GM13976 (cell line): ENCODE data around the gene OVOL2.
"Not testable (repeated sequence)": the region's sequence is repeated elsewhere in the genome, so short reads cannot be mapped to it uniquely, and the experiment has no call there.

Experiments used
- DNase-seq: peaks from one replicate; pipeline ENCODE4 v3.0.0; 2012; ENCODE audit warnings: low spot score
- CTCF ChIP-seq: IDR thresholded peaks from 2 replicates; pipeline ENCODE4 v1.5.1; 2012; ENCODE audit warnings: borderline replicate concordance, mild to moderate bottlenecking; ENCODE audit not compliant: insufficient read depth; ENCODE audit errors: extremely low read depth, missing control alignments, control extremely low read depth
- in situ Hi-C: fragments of 300-500 bp; cut with MboI; formaldehyde crosslinking; loops from one replicate; pipeline ENCODE4 v1.12.0; 2022; ENCODE audit warnings: low sequenced_read_pairs, mixed read lengths, inconsistent platforms; ENCODE audit not compliant: unreplicated experiment

The OVOL2 gene

GRCh38 chr20:18057101-18057993, at the start of gene OVOL2:
Gene OVOL2 (minus strand): TSS chr20:18057916. CDS start chr20:18057634, 282 bp downstream.
- DNase-seq, result peak; percentile 51
- no peak for TF ChIP-seq CTCF
- in situ Hi-C loops, result no loop called here

GRCh38 chr20:18103497-18103896, 45.8 kb upstream of the OVOL2 start:
- no peak for TF ChIP-seq CTCF
- in situ Hi-C loops, result loop anchor here (25.0 kb wide), 1 partner anchor 109 kb away; no protein-coding TSS in a partner anchor
- DNase-seq, result no peak

GRCh38 chr20:18101125-18101810, 43.6 kb upstream of the OVOL2 start:
- no peak for TF ChIP-seq CTCF
- in situ Hi-C loops, result loop anchor here (25.0 kb wide), 1 partner anchor 111 kb away; no protein-coding TSS in a partner anchor
- no peak for DNase-seq

- in situ Hi-C loops, result loop anchor here (25.0 kb wide), 1 partner anchor 112 kb away; no protein-coding TSS in a partner anchor
- not testable (repeated sequence) for DNase-seq
Measured at GRCh38 chr20:18100569-18100968, 42.9 kb upstream of the OVOL2 start.

GRCh38 chr20:18094191-18094590, 36.5 kb upstream of the OVOL2 start:
- in situ Hi-C loops, result no loop called here
- DNase-seq, result no peak
- TF ChIP-seq CTCF, result no peak

- in situ Hi-C loops, result no loop called here
- DNase-seq, result peak; percentile 3
Measured at GRCh38 chr20:18093388-18093787, 35.7 kb upstream of the OVOL2 start.

More at GRCh38 chr20:18093388-18093787, 35.7 kb upstream of the OVOL2 start:
- no peak for TF ChIP-seq CTCF
